Activated naive CD4-positive, alpha-beta T cell treated with anti-CD3 and anti-CD28 coated beads for 36 hours (primary cell): ENCODE results near the gene INAFM2. TPM values are rescaled to one million over a fixed set of nuclear protein-coding genes. Genes with fewer than 3 reads are reported as not detected.

ENCODE experiments used
- CTCF ChIA-PET: fragments of 350-600 bp; sonication (Branson Sonifier 250); formaldehyde crosslinking; loops from one replicate; lab custom pipeline; 2021; ENCODE audit warnings: antibody characterized with exemption; lab: Charles Lee
- DNase-seq: peaks from one replicate; pipeline ENCODE4 v3.0.0-alpha.2; 2020
- H3K27ac Mint-ChIP-seq: one replicate; pipeline ENCODE4 v1.8.0; 2021; ENCODE audit warnings: mild to moderate bottlenecking, mixed read lengths
- H3K27me3 Mint-ChIP-seq: one replicate; pipeline ENCODE4 v1.8.0; 2021; ENCODE audit warnings: low read depth, mixed read lengths
- H3K36me3 Mint-ChIP-seq: one replicate; pipeline ENCODE4 v1.8.0; 2021; ENCODE audit warnings: low read depth, mixed read lengths
- H3K4me1 Mint-ChIP-seq: one replicate; pipeline ENCODE4 v1.8.0; 2021; ENCODE audit warnings: low read depth, mixed read lengths
- H3K4me3 Mint-ChIP-seq: one replicate; pipeline ENCODE4 v1.8.0; 2021; ENCODE audit warnings: mild to moderate bottlenecking, moderate library complexity, mixed read lengths
- H3K9me3 Mint-ChIP-seq: one replicate; pipeline ENCODE4 v1.8.0; 2021; ENCODE audit warnings: mixed read lengths
- intact Hi-C: fragments of 100-400 bp; cut with micrococcal nuclease; formaldehyde crosslinking; loops from one replicate; pipeline ENCODE4 v1.15.1; 2023
- total RNA-seq, 2 experiments: library from RNA; stranded (reverse); gene quantifications; one replicate each; pipeline ENCODE4 v1.2.3, GENCODE V29; 2021

Gene INAFM2
- total RNA-seq, 2 experiments from 2014 or later = 4.9 to 6.5 TPM

DNA sequence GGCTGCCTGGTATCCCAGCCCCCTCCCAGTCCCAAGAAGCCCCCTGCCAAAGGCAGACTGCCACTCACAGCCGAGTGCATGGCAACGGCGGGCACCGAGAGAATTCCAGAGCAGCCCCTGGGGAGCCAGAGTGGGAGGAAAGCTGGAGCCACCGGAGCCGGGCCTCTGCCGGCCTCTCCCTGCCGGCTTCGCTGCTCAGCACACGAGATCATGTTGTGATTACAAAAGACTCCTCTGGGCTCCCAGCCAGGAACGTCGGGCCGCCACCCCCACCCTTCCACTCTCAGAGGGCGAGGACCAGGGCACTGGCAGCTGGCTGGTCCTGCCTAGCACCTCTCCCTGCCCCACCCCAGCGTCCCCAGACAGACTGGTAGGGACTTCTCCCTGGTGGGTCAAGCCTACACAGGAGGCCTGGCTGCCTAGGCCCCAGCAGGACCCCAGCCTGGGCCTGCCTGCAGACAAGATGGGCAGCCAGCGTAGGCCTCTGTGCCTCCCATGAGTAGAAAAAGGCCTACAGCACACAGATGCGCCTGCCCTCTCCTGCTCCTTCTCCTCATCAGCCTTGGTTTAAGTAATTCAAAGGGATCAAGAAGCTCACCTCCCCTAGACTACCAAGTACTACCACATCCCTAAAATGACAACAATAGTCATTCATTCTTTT, 17.4 kb downstream of the INAFM2 start, which contains the start of gene CCDC9B:
Gene CCDC9B, minus strand, starts transcription at position 200 of the 661 bp plus-strand sequence. Its CDS starts 120 bp downstream, at position 80.
- Mint-ChIP-seq H3K9me3 (no peaks in the 10 kb centered on the region), H3K27ac (no peak within 1 kb of the TSS), H3K27me3 (no peaks in the 10 kb centered on the region), H3K36me3 (no peaks in the 10 kb centered on the region), H3K4me3 (no peak within 1 kb of the TSS), H3K4me1 (peaks cover 5% of the 10 kb centered on the region)
- no peak for DNase-seq
- intact Hi-C loops = loop anchor here (5.0 kb wide), 1 partner anchor 34 kb away; the partner anchor contains the start of gene PLCB2
- CTCF ChIA-PET = interaction anchor here (0.7 to 19.2 kb wide), 9 partner anchors 14 to 124 kb away, joined by 3 to 448 read pairs (median 4); partner anchors contain the start of genes INAFM2 and PLCB2

DNA sequence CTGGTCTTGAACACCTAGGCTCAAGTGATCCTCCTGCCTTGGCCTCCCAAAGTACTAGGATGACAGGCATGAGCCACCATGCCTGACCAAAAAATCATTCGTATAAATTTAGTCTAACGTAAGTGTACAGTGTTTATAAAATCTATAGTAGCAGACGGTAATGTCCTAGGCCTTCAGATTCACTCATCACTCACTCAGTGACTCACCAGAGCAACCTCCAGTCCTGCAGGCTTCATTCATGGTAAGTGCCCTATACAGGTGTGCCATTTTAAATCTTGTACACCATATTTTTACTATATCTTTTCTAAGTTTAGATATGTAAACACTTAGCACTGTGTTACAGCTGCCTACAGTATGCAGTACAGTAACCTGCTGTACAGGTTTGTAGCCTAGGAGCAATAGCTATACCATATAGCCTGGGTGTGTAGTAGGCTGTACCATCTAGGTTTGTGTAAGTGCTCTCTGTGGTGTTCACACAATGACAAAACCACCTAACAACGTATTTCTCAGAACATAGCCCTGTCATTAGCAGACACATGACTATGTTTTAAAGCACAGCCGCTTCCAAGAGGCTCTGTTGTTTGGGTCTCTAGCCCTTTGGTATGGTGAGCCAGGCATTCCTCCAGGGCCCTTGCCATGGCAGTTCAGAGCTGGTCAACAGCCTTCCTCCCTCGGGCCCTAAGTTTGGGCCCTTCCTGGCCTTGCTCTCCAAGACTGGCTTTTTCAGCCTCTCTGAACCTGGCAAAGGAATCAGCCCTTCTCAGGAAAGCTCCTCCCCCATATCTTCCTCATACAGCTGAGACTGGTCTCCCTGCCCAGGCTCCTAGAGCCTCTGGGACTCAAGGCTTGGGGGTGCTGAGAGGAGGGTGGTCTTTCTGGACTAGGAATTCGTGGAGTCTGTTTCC, 19.2 kb downstream of the INAFM2 start:
- Mint-ChIP-seq H3K4me3 (no peak overlapping the region), H3K27me3 (no peaks in the 10 kb centered on the region), H3K4me1 (peaks cover 2% of the 10 kb centered on the region), H3K27ac (no peak overlapping the region), H3K9me3 (no peaks in the 10 kb centered on the region), H3K36me3 (no peaks in the 10 kb centered on the region)
- CTCF ChIA-PET = interaction anchor here (1.1 to 19.2 kb wide), 12 partner anchors 8 to 108 kb away, joined by 3 to 448 read pairs (median 18); partner anchors contain the start of genes DISP2, INAFM2 and PLCB2
- no peak for DNase-seq
- intact Hi-C loops = loop anchor here (5.0 kb wide), 1 partner anchor 35 kb away; the partner anchor contains the start of gene PLCB2

DNA sequence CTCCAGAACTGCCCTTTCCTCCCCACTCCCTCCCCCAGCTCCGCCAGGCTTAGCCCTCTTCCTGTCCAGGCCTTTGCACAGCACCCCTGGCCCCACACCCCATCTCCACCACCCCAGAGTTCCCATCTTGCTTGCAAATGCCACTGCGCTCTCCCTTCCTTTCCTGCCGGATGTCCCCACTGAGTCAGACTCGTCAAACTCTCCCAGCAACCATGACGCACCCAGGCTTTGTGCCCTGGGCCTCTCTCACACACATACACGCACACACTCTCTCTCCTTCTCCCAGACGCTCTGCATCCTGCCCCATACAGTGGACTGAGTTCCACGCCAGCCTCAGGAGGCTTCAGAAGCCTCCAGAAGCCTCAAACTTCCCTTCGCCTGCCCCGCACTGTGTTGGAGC, 20.0 kb downstream of the INAFM2 start:
- Mint-ChIP-seq H3K27me3 (no peaks in the 10 kb centered on the region), H3K4me1 (no peaks in the 10 kb centered on the region), H3K27ac (no peak overlapping the region), H3K36me3 (no peaks in the 10 kb centered on the region), H3K4me3 (no peak overlapping the region), H3K9me3 (no peaks in the 10 kb centered on the region)
- CTCF ChIA-PET = interaction anchor here (1.1 to 19.2 kb wide), 15 partner anchors 9 to 113 kb away, joined by 4 to 448 read pairs (median 17); partner anchors contain the start of genes DISP2, INAFM2, IVD and PLCB2
- intact Hi-C loops = loop anchor here (5.0 kb wide), 1 partner anchor 36 kb away; the partner anchor contains the start of gene PLCB2
- no peak for DNase-seq

DNA sequence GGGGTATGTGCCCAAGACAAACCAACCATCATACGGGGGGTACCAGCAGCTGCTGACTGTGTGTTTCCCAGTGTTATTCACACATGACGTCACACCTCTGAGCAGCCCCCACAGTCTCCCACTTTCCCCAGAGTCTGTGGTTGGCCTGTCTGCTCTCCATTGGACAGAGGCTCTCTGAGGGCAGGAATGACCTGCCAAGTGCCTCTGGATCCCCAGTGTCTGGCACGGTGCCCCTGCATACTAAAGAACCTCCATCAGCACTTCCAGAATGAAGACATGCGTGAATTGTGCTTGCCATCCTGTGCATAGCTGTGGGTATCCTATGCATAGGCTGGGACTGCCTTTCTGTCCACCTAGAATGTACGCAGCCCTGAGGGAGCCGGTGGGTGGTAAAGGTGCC, 20.7 kb downstream of the INAFM2 start:
- no peak overlapping the region for H3K4me3 Mint-ChIP-seq
- no peaks in the 10 kb centered on the region for H3K4me1 Mint-ChIP-seq
- CTCF ChIA-PET = interaction anchor here (0.7 to 19.2 kb wide), 30 partner anchors 9 to 701 kb away, joined by 3 to 448 read pairs (median 4); partner anchors contain the start of genes DISP2, INAFM2, IVD and KNSTRN
- H3K27me3 Mint-ChIP-seq = no peaks in the 10 kb centered on the region
- no peak overlapping the region for H3K27ac Mint-ChIP-seq
- H3K9me3 Mint-ChIP-seq = no peaks in the 10 kb centered on the region
- no peaks in the 10 kb centered on the region for H3K36me3 Mint-ChIP-seq
- no peak for DNase-seq
- intact Hi-C loops = loop anchor here (1.0 to 5.0 kb wide), 4 partner anchors 24 to 163 kb away; partner anchors contain the start of gene PLCB2

DNA sequence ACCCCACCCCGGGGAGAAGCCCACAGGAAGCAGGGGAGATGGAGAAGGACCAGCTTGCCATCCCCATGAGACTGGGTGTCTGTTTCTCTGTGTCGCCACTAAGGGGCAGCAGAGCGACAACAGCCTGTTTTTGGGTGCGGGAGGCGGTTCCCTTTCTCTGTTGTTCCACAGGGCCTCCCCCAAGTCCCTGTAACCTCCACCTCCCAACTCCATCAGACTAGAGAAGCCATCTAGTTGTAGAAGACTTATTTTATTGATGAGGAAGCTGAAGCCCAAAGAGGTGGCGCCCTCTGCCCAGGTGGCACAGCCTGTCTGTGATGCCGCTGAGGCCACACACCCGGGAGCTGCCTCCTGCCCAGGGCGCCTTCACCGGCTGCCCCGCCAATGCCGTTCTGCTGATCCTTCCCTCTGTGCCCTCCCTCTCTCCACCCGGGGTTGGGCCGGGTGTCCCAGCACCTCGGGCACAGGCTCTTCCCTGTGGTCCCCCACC, 21.2 kb downstream of the INAFM2 start:
- intact Hi-C loops = loop anchor here (1.0 to 5.0 kb wide), 4 partner anchors 24 to 162 kb away; partner anchors contain the start of gene PLCB2
- H3K4me1 Mint-ChIP-seq = no peaks in the 10 kb centered on the region
- CTCF ChIA-PET = interaction anchor here (0.7 to 19.2 kb wide), 30 partner anchors 9 to 700 kb away, joined by 3 to 448 read pairs (median 4); partner anchors contain the start of genes DISP2, INAFM2, IVD and KNSTRN
- H3K36me3 Mint-ChIP-seq = no peaks in the 10 kb centered on the region
- no peaks in the 10 kb centered on the region for H3K27me3 Mint-ChIP-seq
- H3K27ac Mint-ChIP-seq = no peak overlapping the region
- no peaks in the 10 kb centered on the region for H3K9me3 Mint-ChIP-seq
- DNase-seq = peak; percentile 85
- H3K4me3 Mint-ChIP-seq = no peak overlapping the region

DNA sequence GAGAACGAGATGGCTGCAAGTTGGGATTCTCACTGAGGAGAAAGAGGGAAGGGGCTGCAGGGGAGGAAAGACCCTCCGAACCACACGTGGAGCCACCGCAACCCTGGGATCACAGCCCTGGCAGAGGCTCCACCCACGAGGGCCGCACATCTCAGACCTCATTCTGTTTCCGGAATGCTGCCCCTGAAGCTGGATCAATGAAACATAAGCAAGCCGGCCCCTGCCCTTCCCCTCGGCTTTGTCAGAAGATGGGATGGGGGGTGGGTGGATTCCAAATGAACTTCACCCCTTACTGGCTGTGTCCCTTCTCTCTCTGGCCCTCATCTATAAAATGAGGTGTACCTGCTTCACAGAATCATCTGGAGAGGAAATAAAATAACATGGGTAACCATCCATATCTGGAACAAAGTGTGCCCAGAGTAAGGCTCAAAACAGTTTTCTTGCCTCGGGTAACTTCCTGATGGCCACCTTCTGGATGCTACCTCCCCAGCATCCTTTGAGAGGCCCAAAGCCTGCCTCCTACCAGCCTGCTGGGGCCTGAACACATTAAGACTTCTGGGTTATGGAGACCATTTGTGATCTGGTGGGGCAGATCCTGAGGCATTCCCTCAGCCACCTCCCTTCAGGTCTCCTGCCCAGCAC, 21.9 kb downstream of the INAFM2 start:
- Mint-ChIP-seq H3K9me3 (no peaks in the 10 kb centered on the region), H3K27ac (no peak overlapping the region), H3K4me3 (no peak overlapping the region), H3K36me3 (no peaks in the 10 kb centered on the region), H3K27me3 (no peaks in the 10 kb centered on the region), H3K4me1 (no peaks in the 10 kb centered on the region)
- intact Hi-C loops = loop anchor here (2.0 kb wide), 1 partner anchor 161 kb away; no protein-coding TSS in a partner anchor
- CTCF ChIA-PET = interaction anchor here (0.9 to 19.2 kb wide), 18 partner anchors 8 to 304 kb away, joined by 3 to 448 read pairs (median 16); partner anchors contain the start of genes DISP2, INAFM2, IVD and PLCB2
- DNase-seq = no peak

DNA sequence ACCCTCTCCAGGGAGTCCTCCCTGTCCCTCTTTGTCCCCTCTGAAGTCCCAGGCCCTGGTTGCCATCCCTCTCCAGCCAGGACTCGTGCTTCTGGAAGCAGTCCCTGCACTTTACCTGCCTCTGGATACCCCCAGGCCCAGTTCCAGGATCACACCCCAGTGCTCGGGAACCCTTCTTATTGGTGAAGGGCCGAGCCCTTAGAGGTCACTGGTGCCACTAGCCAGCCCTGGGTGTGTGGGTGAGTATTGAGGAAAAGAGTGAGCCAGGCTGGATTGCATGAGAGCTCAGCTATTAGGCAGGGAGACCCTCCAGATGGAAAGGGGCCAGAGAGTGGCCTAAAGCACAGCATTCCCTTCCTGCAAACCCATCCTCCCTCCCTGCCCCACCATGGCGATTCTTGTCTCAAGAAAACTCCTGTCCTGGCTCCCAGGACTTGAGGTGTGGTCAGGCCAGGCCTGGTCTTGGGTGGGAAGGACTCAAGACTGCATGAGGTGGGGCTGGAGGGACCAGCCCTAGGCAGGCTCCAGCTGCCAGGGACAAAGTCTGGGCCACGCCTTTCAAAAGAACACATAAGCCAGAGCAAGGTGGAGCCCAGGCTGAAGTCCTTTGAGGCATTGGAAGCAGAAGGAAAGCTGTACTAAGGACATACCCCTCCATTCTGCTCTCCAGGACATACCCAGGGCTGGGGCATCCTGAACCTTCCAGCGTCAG, 22.5 kb downstream of the INAFM2 start:
- H3K9me3 Mint-ChIP-seq = no peaks in the 10 kb centered on the region
- no peaks in the 10 kb centered on the region for H3K36me3 Mint-ChIP-seq
- CTCF ChIA-PET = interaction anchor here (0.9 to 19.2 kb wide), 7 partner anchors 8 to 305 kb away, joined by 3 to 448 read pairs (median 21); partner anchors contain the start of genes INAFM2 and PLCB2
- no peaks in the 10 kb centered on the region for H3K27me3 Mint-ChIP-seq
- no peak overlapping the region for H3K27ac Mint-ChIP-seq
- intact Hi-C loops = loop anchor here (2.0 kb wide), 1 partner anchor 161 kb away; no protein-coding TSS in a partner anchor
- no peak overlapping the region for H3K4me3 Mint-ChIP-seq
- no peaks in the 10 kb centered on the region for H3K4me1 Mint-ChIP-seq
- DNase-seq = no peak

DNA sequence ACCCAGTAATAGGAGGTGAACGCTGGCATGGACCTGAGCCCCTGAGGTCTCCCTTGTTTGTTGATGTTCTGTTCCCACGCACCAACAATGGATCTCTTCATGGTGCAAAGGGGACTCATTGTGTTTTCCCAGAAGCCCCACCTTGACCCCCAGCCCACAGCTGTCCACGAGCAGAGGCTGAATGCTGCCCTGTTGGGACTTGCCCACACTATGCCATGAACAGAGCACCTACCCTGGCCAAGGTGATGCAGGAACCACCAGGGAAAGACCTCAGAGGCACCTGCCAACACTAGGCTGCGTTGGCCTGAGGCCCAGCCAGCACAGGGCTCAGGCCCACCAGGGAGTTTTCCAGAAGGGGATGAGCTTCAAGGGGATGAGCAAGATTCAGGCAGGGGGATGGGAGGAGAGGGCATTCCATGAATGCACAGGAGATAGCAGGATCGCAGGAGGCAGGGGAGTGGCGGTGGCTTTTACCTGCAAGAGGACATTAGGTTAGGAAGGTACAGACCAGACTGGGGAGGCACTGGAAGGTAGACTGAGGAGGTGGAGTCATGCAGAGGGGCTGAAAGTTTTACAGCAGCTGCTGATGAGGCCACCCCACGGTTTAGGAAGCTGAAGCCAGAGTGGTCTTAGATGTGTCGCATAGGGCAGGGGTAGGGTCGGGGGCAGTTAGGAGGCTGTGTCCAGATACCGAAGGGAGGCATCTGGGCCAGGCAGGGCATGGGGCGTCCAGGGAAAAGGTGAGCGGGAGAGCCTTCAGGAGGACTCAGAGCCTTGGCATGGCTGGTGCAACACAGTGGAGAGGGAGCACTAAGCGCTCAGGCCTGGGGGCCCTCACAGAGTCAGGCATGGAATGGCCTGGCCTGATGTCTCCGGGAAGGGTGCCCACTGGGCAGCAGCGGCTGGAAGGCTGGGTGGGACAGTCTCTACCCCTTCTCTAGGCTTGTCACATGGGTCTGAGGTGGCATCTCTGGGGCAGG, 23.4 kb downstream of the INAFM2 start:
- CTCF ChIA-PET = interaction anchor here (0.9 to 12.4 kb wide), 4 partner anchors 8 to 74 kb away, joined by 3 to 214 read pairs (median 19); no protein-coding TSS in a partner anchor
- no peaks in the 10 kb centered on the region for H3K4me1 Mint-ChIP-seq
- H3K36me3 Mint-ChIP-seq = no peaks in the 10 kb centered on the region
- H3K27ac Mint-ChIP-seq = no peak overlapping the region
- no peak overlapping the region for H3K4me3 Mint-ChIP-seq
- no peak for DNase-seq
- H3K27me3 Mint-ChIP-seq = no peaks in the 10 kb centered on the region
- intact Hi-C loops = no loop called here
- no peaks in the 10 kb centered on the region for H3K9me3 Mint-ChIP-seq

DNA sequence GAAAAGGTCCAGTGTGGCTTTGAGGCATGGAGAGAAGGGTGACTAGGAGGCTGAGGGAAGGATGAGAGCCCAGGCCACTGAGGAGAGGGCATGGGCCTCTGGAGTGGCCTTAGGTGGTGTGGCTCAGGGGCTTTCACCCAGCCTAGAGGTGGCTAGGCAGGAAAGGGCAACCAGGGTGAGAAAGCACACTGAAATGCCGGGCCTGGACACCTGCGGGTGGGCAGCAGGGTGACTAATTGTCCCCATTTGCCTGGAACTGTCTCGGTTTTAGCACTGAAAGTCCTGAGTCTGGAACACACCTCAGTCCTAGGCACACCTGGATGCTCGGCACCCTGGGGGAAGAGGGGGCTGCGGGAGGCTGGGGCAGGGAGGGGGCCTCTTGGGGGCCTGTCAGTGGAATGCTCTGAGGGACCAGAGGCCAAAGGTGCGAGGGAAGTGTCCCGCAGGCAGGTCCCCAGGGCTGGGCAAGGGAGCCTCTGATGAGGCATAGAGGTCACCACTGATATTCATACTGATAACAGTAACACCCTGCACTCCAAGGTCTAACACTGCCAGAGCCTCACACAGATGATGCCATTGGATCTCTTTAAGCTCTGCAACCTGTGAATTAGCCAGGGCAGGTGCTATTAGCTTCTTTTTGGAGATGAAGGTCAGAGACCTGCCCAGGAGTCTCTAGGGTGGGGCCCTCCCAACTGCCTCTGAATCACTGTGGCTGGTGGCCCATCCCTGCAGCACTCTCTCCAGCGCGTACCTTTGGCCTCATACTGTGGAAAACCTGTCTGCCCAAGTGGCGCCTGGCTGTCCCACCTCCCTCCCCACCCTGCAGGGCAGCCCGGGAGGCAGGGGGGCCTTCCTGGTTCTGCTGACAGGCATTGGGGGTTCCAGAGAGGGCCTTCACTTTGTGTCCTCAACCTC, 24.3 kb downstream of the INAFM2 start:
- no peak for DNase-seq
- Mint-ChIP-seq H3K27ac (no peak overlapping the region), H3K4me3 (no peak overlapping the region), H3K9me3 (no peaks in the 10 kb centered on the region), H3K27me3 (no peaks in the 10 kb centered on the region), H3K4me1 (no peaks in the 10 kb centered on the region), H3K36me3 (no peaks in the 10 kb centered on the region)
- intact Hi-C loops = no loop called here
- CTCF ChIA-PET = interaction anchor here (1.0 kb wide), 1 partner anchor 74 kb away, joined by 3 read pairs; no protein-coding TSS in a partner anchor
